ENCODE data around the gene BANF2.
"Not testable (repeated sequence)": the region's sequence is repeated elsewhere in the genome, so short reads cannot be mapped to it uniquely, and the experiment has no call there.

The BANF2 gene

DNA sequence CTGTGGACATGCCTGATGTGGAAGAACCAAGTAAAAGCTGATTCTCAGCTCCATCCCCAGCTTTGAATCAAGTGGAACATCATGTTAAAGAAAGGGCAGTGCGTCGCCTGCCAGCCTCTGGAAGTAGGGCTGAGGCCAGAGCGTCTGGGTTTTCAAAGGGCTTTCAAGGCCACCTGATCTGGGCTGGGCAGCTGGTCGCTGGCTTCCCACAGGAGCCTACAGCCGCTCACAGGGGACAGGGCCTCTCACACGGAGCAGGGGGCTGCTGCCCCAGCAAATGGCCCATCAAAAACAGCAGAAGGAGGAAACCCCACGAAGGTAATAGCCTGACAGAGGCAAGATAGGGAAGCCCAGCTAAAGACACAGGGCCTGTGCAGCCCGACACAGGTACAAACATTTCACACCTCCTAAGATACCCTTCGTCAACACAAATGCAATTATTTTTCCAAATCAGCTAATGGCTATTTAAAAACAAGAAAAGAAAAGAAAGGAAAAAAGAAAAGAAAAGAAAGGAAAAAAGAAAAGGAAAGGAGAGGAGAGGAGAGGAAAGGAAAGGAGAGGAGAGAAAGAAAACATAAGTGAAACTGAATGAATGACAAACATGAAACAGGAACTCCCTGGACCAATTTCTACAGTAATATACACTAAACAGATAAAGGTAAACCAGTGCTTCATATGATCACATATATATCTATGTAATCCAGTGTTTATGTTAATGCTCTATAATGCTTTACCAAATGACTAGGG, 42.5 kb upstream of the BANF2 start:
- no peak overlapping the region for H3K4me3 ChIP-seq (ENCODE audit: low read length)
- no peak overlapping the region for H2AFZ ChIP-seq (ENCODE audit: low read length)
- no peak overlapping the region for H3K9ac ChIP-seq (ENCODE audit: low read length)
- H3K36me3 ChIP-seq (replicated peaks; ENCODE audit: insufficient read depth, low read length) = peaks cover 27% of the 10 kb centered on the region; the same call in 1 of the 2 replicates
- H3K27me3 ChIP-seq (replicated peaks; ENCODE audit: insufficient read depth, low read length) = no peaks in the 10 kb centered on the region
- H3K79me2 ChIP-seq (ENCODE audit: low read length) = peaks cover 100% of the 10 kb centered on the region
- H3F3A ChIP-seq (ENCODE audit: insufficient read depth, low read length) = no peaks in the 10 kb centered on the region; the same call in 1 of the 2 replicates
- no peaks in the 10 kb centered on the region for H3K9me2 ChIP-seq (replicated peaks; ENCODE audit: insufficient read depth, low read length)
- H3K4me2 ChIP-seq (ENCODE audit: low read depth, low read length) = no peak overlapping the region
- H3K27ac ChIP-seq (ENCODE audit: low read length) = no peak overlapping the region
- no peaks in the 10 kb centered on the region for H3K4me1 ChIP-seq (ENCODE audit: low read length)
- TF ChIP-seq, protein P1, sequence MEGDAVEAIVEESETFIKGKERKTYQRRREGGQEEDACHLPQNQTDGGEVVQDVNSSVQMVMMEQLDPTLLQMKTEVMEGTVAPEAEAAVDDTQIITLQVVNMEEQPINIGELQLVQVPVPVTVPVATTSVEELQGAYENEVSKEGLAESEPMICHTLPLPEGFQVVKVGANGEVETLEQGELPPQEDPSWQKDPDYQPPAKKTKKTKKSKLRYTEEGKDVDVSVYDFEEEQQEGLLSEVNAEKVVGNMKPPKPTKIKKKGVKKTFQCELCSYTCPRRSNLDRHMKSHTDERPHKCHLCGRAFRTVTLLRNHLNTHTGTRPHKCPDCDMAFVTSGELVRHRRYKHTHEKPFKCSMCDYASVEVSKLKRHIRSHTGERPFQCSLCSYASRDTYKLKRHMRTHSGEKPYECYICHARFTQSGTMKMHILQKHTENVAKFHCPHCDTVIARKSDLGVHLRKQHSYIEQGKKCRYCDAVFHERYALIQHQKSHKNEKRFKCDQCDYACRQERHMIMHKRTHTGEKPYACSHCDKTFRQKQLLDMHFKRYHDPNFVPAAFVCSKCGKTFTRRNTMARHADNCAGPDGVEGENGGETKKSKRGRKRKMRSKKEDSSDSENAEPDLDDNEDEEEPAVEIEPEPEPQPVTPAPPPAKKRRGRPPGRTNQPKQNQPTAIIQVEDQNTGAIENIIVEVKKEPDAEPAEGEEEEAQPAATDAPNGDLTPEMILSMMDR (IDR thresholded peaks at IDR 0.05; ENCODE audit: low read length) = no peak
- no peak for TF ChIP-seq EZH2phosphoT487 (IDR thresholded peaks at IDR 0.05; ENCODE audit: low read length)
- no peak for TF ChIP-seq EZH2 (optimal IDR thresholded peaks at IDR 0.05; ENCODE audit: low read depth, low read length)
- DNase-seq = no peak
- no peaks in the 10 kb centered on the region for H3K9me3 ChIP-seq (replicated peaks; ENCODE audit: insufficient read depth, low read length)
- peaks cover 56% of the 10 kb centered on the region for H4K20me1 ChIP-seq (ENCODE audit: insufficient read depth, low read length)

DNA sequence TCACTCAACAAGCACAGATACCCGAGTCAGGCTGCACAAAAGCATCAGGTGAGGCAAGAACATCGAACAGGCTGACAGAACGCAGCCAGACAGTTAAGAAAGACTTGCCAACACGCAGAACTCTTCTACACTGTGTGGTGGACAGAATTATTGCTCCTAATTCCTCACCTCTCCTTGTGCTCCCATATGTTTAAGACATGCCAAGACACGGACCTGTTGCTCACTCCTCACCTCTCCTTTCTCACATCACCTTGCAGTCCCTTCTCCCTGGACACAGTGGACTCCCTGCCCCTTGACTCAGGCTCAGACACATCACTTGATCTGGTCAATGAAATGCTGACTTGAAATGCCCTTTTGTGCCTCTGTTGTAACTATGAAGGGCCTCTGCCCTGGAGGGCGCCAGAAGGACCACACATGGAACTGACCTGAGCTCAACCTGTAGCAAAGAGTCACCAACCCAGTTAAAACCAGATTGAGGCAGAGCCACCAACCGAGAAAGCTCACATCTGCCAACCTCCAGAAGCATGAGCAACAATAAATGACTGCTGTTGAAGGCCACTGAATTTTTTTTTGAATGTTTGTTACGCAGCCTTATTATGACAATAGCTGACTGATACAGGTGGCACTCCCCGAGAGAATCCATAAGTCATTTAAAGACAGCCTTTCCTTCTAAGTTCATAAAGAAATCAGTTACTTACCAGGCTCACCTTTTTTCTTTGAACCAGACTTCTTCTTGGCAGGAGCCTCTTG, 41.7 kb upstream of the BANF2 start:
- Histone ChIP-seq H3K4me2 (ENCODE audit: low read depth, low read length) (no peak overlapping the region), H2AFZ (ENCODE audit: low read length) (no peak overlapping the region), H3K9ac (ENCODE audit: low read length) (no peak overlapping the region), H3K27me3 (replicated peaks; ENCODE audit: insufficient read depth, low read length) (no peaks in the 10 kb centered on the region), H4K20me1 (ENCODE audit: insufficient read depth, low read length) (peaks cover 57% of the 10 kb centered on the region), H3K27ac (ENCODE audit: low read length) (no peak overlapping the region), H3K4me3 (ENCODE audit: low read length) (no peak overlapping the region), H3K9me2 (replicated peaks; ENCODE audit: insufficient read depth, low read length) (no peaks in the 10 kb centered on the region), H3K9me3 (replicated peaks; ENCODE audit: insufficient read depth, low read length) (no peaks in the 10 kb centered on the region), H3K4me1 (ENCODE audit: low read length) (0 out of 2 replicates have a peak, but pooled peaks cover 3% of the 10 kb centered on the region), H3K36me3 (replicated peaks; ENCODE audit: insufficient read depth, low read length) (peaks cover 26% of the 10 kb centered on the region; the same call in 1 of the 2 replicates), H3F3A (ENCODE audit: insufficient read depth, low read length) (no peaks in the 10 kb centered on the region; the same call in 1 of the 2 replicates), H3K79me2 (ENCODE audit: low read length) (peaks cover 100% of the 10 kb centered on the region)
- no peak for DNase-seq
- TF ChIP-seq EZH2 (optimal IDR thresholded peaks at IDR 0.05; ENCODE audit: low read depth, low read length) = no peak
- TF ChIP-seq, protein P1 (IDR thresholded peaks at IDR 0.05; ENCODE audit: low read length) = no peak
- TF ChIP-seq EZH2phosphoT487 (IDR thresholded peaks at IDR 0.05; ENCODE audit: low read length) = no peak

DNA sequence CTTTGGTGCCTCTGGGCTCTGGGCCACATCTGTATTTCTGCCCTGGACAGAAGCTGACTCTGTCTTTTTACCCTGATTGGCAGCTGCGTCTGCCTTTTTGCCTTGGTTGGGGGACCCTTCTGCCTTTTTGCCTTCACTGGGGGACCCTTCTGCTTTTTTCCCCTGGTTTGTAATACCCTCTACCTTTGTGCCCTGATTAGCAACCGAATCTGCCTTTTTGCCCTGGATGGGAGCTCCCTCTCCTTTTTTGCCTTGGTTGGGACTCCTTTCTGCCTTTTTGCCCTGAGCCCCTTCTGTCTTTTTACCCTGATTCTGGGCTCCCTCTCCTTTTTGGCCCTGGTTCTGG, 41.1 kb upstream of the BANF2 start:
- no peak overlapping the region for H3K27ac ChIP-seq (ENCODE audit: low read length)
- no peak overlapping the region for H2AFZ ChIP-seq (ENCODE audit: low read length)
- peaks cover 24% of the 10 kb centered on the region; the same call in 1 of the 2 replicates for H3K36me3 ChIP-seq (replicated peaks; ENCODE audit: insufficient read depth, low read length)
- no peak overlapping the region for H3K4me3 ChIP-seq (ENCODE audit: low read length)
- H3F3A ChIP-seq (ENCODE audit: insufficient read depth, low read length) = no peaks in the 10 kb centered on the region; the same call in 1 of the 2 replicates
- H3K9me2 ChIP-seq (replicated peaks; ENCODE audit: insufficient read depth, low read length) = no peaks in the 10 kb centered on the region
- H3K9me3 ChIP-seq (replicated peaks; ENCODE audit: insufficient read depth, low read length) = no peaks in the 10 kb centered on the region
- no peak overlapping the region for H3K9ac ChIP-seq (ENCODE audit: low read length)
- H3K4me1 ChIP-seq (ENCODE audit: low read length) = 0 out of 2 replicates have a peak, but pooled peaks cover 3% of the 10 kb centered on the region
- H4K20me1 ChIP-seq (ENCODE audit: insufficient read depth, low read length) = peaks cover 62% of the 10 kb centered on the region
- no peak overlapping the region for H3K4me2 ChIP-seq (ENCODE audit: low read depth, low read length)
- no peaks in the 10 kb centered on the region for H3K27me3 ChIP-seq (replicated peaks; ENCODE audit: insufficient read depth, low read length)
- H3K79me2 ChIP-seq (ENCODE audit: low read length) = peaks cover 100% of the 10 kb centered on the region
- DNase-seq = no peak
- TF ChIP-seq, protein P1 (IDR thresholded peaks at IDR 0.05; ENCODE audit: low read length) = no peak
- TF ChIP-seq EZH2phosphoT487 (IDR thresholded peaks at IDR 0.05; ENCODE audit: low read length) (no peak), EZH2 (optimal IDR thresholded peaks at IDR 0.05; ENCODE audit: low read depth, low read length) (no peak)

DNA sequence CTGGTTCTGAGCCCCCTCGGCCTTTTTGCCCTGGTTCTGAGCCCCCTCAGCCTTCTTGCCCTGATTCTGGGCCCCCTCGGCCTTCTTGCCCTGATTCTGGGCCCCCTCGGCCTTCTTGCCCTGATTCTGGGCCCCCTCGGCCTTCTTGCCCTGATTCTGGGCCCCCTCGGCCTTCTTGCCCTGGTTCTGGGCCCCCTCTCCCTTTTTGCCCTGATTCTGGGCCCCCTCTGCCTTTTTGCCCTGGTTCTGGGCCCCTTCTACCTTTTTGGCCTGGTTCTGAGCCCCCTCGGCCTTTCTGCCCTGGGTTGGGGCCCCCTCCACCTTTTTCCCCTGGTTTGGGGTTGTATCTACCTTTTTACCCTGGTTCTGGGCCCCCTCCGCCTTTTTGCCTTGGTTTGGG, 40.4 kb upstream of the BANF2 start:
- H3K79me2 ChIP-seq (ENCODE audit: low read length) = peaks cover 100% of the 10 kb centered on the region
- not testable (repeated sequence) for H3K27me3 ChIP-seq (replicated peaks; ENCODE audit: insufficient read depth, low read length); H2AFZ ChIP-seq (ENCODE audit: low read length); H3K4me3 ChIP-seq (ENCODE audit: low read length); H3K27ac ChIP-seq (ENCODE audit: low read length); H3K9me3 ChIP-seq (replicated peaks; ENCODE audit: insufficient read depth, low read length); H3F3A ChIP-seq (ENCODE audit: insufficient read depth, low read length); H3K4me1 ChIP-seq (ENCODE audit: low read length); H3K4me2 ChIP-seq (ENCODE audit: low read depth, low read length); DNase-seq; H3K9me2 ChIP-seq (replicated peaks; ENCODE audit: insufficient read depth, low read length); H3K9ac ChIP-seq (ENCODE audit: low read length)
- peaks cover 23% of the 10 kb centered on the region; the same call in 1 of the 2 replicates for H3K36me3 ChIP-seq (replicated peaks; ENCODE audit: insufficient read depth, low read length)
- peaks cover 66% of the 10 kb centered on the region for H4K20me1 ChIP-seq (ENCODE audit: insufficient read depth, low read length)
